Measurements from ENCODE around the gene GGPS1. TPM values are rescaled to one million over a fixed set of nuclear protein-coding genes. Genes with fewer than 3 reads are reported as not detected.

GGPS1 gene
- total RNA-seq, 1 donor from 2014 or later: 33.1 TPM

DNA sequence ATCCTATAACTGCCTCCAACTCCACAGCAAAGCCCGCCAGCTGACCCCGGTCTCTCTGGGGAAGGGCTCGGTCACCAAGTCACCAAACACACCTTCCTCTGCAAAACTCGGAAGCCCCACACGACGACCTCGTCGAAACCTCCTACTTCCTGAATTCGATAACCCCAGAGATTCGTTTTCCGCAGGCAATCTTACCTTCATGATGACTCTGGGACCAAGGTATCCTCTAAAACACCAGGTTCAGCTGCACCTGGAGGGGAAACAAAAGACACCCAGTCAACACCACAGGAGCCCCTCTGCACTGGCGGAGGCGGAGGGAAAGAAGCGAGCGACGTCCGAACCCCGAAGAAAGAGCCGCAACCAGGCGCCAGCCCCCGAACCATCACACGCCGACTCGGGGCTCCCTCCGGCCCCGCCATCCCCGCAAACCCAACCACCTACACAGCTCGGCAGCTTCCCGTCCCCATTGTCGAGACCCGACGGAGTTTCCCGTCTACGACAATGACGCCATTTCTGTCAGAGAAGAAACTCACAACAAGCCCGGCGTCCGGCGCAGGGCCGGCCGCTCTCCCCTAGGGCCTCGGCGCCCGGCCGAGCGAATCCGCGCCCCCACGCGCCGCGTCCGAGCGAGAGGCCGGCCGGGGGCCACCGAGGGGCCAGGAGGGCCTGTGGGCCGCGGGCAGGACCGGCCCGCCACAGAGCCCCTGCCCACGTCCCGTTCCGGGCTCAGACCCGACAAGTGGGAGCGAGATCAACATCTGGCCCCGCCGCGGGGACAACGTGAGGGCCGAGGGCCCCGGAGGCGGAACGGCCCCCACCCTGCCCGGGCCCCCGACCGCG lies 1.4 kb upstream of the GGPS1 start:
- peak overlapping the region; percentile 70 for H3K4me3 ChIP-seq
- DNase-seq (peak; percentile 74), ATAC-seq (peak; percentile 2)
- intact Hi-C loops (cut with DNase I): no loop called here
- TF ChIP-seq, protein P1, sequence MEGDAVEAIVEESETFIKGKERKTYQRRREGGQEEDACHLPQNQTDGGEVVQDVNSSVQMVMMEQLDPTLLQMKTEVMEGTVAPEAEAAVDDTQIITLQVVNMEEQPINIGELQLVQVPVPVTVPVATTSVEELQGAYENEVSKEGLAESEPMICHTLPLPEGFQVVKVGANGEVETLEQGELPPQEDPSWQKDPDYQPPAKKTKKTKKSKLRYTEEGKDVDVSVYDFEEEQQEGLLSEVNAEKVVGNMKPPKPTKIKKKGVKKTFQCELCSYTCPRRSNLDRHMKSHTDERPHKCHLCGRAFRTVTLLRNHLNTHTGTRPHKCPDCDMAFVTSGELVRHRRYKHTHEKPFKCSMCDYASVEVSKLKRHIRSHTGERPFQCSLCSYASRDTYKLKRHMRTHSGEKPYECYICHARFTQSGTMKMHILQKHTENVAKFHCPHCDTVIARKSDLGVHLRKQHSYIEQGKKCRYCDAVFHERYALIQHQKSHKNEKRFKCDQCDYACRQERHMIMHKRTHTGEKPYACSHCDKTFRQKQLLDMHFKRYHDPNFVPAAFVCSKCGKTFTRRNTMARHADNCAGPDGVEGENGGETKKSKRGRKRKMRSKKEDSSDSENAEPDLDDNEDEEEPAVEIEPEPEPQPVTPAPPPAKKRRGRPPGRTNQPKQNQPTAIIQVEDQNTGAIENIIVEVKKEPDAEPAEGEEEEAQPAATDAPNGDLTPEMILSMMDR (IDR thresholded peaks at IDR 0.05): no peak
- peaks cover 51% of the 10 kb centered on the region for H3K4me1 ChIP-seq
- no peaks in the 10 kb centered on the region for H3K9me3 ChIP-seq
- H3K27ac ChIP-seq: peak overlapping the region; percentile 92
- H3K27me3 ChIP-seq: no peaks in the 10 kb centered on the region
- no peaks in the 10 kb centered on the region for H3K36me3 ChIP-seq

DNA sequence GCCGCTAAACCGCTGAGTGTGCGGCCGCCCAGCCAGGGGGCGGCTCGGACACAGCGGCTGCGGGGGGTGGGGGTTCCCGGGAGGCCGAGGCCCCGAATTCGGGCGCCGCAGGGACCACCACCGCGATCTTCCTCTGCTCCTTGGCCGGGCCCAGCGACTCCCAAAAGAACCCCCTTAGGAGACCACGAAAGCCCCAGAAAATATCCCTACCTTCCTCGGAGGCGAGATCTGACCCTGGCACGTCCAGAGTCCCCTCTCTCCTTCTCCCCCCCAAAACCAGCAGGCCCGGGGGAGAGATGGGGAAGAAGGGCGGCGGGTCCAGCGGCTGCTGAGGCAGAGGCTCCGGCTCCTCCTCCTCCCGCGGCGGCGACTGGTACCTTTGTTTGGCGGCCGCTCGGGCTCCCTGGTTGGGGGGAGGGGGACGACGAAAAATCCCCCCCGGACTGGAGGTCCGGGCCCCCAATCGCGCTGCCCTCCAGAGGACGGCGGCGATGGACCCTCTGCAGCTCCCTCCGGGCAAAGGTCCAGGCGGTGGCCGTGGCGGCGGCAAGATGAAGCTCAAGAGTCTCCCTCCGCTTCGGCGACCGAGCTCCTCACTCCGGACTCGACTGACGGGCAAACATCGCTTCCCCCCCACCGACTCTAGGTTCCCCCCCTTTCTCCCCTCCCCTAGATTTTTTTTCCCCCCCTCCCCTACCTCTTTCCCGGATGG lies 655 bp upstream of the GGPS1 start, which contains the start of gene ARID4B:
ARID4B (minus strand) TSS at position 621 of the 712 bp plus-strand sequence. CDS start 1,260 bp downstream, outside the sequence.
- intact Hi-C loops (cut with DNase I): no loop called here
- peak; percentile 90 for DNase-seq

DNA sequence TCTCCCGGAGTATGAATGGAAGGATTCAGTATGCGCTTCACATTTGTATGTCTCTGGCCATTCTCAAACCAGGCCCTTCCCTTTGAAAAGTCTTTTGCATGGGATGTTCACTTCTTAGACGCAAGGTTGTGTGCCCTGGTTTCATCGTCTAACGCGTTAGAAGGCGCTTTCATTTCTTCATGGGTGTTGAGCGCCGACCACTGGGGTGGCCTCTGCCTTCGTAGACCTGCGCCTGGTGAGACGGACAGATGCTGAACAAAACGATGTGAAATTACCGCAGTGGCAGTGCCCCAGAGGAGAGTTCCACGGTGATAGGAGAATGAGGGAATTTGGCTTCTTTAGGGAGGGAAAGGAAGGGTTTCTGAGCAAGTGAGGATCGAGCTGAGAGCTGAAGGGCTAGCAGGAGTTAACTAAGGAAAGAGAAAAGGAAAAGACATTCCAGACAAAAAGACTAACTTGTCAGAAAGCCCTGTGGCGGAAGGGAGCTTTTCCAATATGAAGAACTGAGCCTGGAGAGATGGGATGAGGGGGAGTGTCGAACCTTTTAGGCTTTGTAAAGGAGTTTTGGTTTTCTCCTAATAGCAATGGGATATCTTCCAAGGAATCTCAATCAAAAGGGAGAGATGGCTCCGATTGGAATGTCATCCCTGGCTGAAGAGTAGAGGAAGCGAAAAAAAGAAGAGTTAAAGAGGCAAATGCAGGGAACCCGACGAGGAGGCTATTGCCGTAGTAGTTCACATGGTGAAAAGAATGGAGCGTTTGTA lies 951 bp downstream of the GGPS1 start:
- Histone ChIP-seq H3K9me3 (no peaks in the 10 kb centered on the region), H3K36me3 (no peaks in the 10 kb centered on the region), H3K27me3 (no peaks in the 10 kb centered on the region), H3K4me1 (peaks cover 52% of the 10 kb centered on the region), H3K4me3 (peak overlapping the region; percentile 70), H3K27ac (peak overlapping the region; percentile 87)
- intact Hi-C loops (cut with DNase I): no loop called here
- ATAC-seq: no peak
- DNase-seq: no peak
- TF ChIP-seq, protein P1 (IDR thresholded peaks at IDR 0.05): no peak

More for the DNA sequence above, 655 bp upstream of the GGPS1 start, which contains the start of gene ARID4B:
- no peaks in the 10 kb centered on the region for H3K27me3 ChIP-seq
- TF ChIP-seq, protein P1 (IDR thresholded peaks at IDR 0.05): no peak
- H3K9me3 ChIP-seq: no peaks in the 10 kb centered on the region
- peak within 1 kb of the TSS; percentile 70 for H3K4me3 ChIP-seq
- H3K27ac ChIP-seq: peak within 1 kb of the TSS; percentile 92
- peaks cover 58% of the 10 kb centered on the region for H3K4me1 ChIP-seq
- no peaks in the 10 kb centered on the region for H3K36me3 ChIP-seq
- ATAC-seq: peak; percentile 28

DNA sequence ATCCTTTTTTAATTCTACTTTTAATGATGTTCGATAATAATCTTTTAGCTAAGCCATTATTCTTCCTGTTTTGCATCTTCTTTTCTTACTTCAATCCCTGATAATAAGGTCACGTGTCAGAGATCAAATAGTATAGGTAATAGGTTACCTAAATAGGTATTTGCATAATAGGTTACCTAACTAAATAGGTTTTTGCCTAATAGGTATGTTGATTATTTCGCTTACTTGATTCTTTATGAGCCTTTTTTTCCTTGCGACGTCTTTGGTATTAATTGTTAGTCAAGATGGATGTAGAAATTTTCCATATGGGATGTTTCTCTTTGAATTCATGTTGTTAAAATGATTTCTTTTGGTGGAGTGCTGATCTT lies 2.5 kb downstream of the GGPS1 start:
- peaks cover 37% of the 10 kb centered on the region for H3K4me1 ChIP-seq
- H3K36me3 ChIP-seq: peaks cover 9% of the 10 kb centered on the region
- intact Hi-C loops (cut with DNase I): no loop called here
- DNase-seq (no peak), ATAC-seq (no peak)
- no peaks in the 10 kb centered on the region for H3K9me3 ChIP-seq
- H3K4me3 ChIP-seq: no peak overlapping the region
- H3K27ac ChIP-seq: no peak overlapping the region
- TF ChIP-seq, protein P1 (IDR thresholded peaks at IDR 0.05): no peak
- no peaks in the 10 kb centered on the region for H3K27me3 ChIP-seq

DNA sequence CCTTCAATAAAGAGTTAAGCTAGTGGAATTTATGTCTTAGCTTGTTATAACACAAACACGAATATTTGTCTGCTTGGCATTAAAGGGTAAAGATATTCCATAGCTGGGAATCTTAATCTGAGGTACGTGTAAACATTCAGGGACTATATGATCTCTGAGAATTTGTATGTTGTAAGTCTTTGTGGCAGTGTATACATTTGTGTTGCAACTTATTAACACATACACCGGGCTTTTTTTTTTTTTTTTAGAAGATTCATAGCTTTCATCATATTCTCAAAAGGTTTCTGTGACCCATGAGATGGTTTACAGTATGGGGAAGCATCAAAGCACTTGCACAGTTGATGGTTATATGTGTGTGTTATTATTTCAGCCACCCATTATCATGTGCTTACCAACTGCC lies 3.0 kb downstream of the GGPS1 start:
- TF ChIP-seq, protein P1 (IDR thresholded peaks at IDR 0.05): no peak
- no peaks in the 10 kb centered on the region for H3K9me3 ChIP-seq
- no peak overlapping the region for H3K27ac ChIP-seq
- ATAC-seq: no peak
- H3K4me1 ChIP-seq: peaks cover 35% of the 10 kb centered on the region
- no peak for DNase-seq
- H3K4me3 ChIP-seq: no peak overlapping the region
- H3K36me3 ChIP-seq: peaks cover 14% of the 10 kb centered on the region
- H3K27me3 ChIP-seq: no peaks in the 10 kb centered on the region
- intact Hi-C loops (cut with DNase I): no loop called here

All from upper lobe of right lung (tissue), 1 donor.